Measurements from ENCODE around the gene COL12A1.

The COL12A1 gene
- long read RNA-seq: 0 reads

DNA sequence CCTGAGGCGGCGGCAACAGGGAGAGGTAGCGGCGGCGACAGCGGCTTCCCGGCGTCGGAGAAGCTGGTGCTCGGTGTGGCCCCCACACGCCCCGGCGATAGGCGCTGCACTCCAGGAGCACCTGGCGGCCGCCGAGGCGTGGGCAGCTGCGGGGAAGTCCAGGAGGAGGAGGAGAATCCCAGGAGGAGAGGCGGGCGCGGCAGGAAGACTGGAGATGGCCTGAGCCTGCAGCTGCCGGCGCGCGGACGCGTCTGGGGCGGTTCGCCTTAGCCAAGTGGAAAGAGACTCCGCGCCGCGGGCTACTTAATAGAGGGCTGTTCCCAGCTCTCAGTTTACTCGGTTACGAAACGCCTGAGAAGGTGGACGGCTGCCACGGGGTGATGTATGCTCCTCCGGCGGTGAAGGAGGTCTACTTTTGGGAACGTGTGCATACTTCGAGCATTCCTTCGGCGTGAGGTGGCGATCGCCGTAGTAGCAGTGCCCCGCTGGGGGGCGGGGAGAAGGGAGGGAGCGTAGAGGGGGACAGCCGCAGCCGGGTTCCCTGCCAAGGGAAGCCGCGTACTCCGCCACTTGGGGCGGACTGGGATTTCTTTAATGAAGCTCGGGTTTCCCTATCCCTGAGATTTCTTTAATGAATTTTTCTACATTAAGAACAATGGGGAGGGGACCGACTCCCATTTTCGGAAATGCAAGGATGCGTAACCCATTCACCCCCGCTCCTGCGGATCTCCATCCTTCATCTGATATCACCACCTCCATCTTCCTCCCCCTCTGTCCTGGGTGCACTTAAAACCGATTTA is at the start of gene COL12A1:
COL12A1 (minus strand) TSS at position 278 of the 800 bp plus-strand sequence. CDS start 3,261 bp downstream, outside the sequence.
- TF ChIP-seq, protein P1, sequence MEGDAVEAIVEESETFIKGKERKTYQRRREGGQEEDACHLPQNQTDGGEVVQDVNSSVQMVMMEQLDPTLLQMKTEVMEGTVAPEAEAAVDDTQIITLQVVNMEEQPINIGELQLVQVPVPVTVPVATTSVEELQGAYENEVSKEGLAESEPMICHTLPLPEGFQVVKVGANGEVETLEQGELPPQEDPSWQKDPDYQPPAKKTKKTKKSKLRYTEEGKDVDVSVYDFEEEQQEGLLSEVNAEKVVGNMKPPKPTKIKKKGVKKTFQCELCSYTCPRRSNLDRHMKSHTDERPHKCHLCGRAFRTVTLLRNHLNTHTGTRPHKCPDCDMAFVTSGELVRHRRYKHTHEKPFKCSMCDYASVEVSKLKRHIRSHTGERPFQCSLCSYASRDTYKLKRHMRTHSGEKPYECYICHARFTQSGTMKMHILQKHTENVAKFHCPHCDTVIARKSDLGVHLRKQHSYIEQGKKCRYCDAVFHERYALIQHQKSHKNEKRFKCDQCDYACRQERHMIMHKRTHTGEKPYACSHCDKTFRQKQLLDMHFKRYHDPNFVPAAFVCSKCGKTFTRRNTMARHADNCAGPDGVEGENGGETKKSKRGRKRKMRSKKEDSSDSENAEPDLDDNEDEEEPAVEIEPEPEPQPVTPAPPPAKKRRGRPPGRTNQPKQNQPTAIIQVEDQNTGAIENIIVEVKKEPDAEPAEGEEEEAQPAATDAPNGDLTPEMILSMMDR (IDR thresholded peaks at IDR 0.05; ENCODE audit: insufficient read depth, low read length): no peak
- TF ChIP-seq GABPA (IDR thresholded peaks at IDR 0.05; ENCODE audit: low read depth) (no peak), SPI1 (IDR thresholded peaks at IDR 0.05; ENCODE audit: borderline replicate concordance, low read depth) (no peak), POLR2AphosphoS5 (IDR thresholded peaks at IDR 0.05; ENCODE audit: low read depth) (no peak)
- TF ChIP-seq, protein P2, sequence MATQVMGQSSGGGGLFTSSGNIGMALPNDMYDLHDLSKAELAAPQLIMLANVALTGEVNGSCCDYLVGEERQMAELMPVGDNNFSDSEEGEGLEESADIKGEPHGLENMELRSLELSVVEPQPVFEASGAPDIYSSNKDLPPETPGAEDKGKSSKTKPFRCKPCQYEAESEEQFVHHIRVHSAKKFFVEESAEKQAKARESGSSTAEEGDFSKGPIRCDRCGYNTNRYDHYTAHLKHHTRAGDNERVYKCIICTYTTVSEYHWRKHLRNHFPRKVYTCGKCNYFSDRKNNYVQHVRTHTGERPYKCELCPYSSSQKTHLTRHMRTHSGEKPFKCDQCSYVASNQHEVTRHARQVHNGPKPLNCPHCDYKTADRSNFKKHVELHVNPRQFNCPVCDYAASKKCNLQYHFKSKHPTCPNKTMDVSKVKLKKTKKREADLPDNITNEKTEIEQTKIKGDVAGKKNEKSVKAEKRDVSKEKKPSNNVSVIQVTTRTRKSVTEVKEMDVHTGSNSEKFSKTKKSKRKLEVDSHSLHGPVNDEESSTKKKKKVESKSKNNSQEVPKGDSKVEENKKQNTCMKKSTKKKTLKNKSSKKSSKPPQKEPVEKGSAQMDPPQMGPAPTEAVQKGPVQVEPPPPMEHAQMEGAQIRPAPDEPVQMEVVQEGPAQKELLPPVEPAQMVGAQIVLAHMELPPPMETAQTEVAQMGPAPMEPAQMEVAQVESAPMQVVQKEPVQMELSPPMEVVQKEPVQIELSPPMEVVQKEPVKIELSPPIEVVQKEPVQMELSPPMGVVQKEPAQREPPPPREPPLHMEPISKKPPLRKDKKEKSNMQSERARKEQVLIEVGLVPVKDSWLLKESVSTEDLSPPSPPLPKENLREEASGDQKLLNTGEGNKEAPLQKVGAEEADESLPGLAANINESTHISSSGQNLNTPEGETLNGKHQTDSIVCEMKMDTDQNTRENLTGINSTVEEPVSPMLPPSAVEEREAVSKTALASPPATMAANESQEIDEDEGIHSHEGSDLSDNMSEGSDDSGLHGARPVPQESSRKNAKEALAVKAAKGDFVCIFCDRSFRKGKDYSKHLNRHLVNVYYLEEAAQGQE (IDR thresholded peaks at IDR 0.05; ENCODE audit: insufficient replicate concordance, low read depth): no peak
- Histone ChIP-seq H3K27ac (replicated peaks) (no peak within 1 kb of the TSS), H3K27me3 (ENCODE audit: insufficient read depth, poor library complexity, severe bottlenecking) (peaks cover 73% of the 10 kb centered on the region), H3K4me3 (replicated peaks; ENCODE audit: insufficient read depth, low read length) (no peak within 1 kb of the TSS)
- DNase-seq (ENCODE audit: low read depth in 1 of 2, low spot score in 1 of 2): no peak

DNA sequence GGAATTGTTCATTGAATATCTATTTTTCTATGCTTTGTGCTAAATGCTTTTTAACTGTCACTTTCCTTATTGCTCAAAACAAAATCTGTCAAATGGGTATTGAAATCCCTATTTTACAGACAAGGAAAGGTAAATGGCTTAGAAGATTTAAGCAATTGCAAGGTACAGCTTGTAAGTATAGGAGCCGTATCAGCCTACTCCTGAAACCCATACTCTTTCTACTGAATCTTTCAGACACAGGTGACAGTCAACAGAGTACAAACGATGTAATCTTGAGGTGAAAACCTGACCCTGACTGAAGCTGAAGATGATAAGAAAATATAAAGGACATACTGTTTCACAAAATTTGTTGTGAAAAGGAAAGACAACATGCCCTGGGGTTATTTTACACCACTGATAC is 44.7 kb upstream of the COL12A1 start:
- TF ChIP-seq GABPA (IDR thresholded peaks at IDR 0.05; ENCODE audit: low read depth) (no peak), SPI1 (IDR thresholded peaks at IDR 0.05; ENCODE audit: borderline replicate concordance, low read depth) (no peak), POLR2AphosphoS5 (IDR thresholded peaks at IDR 0.05; ENCODE audit: low read depth) (no peak)
- TF ChIP-seq, protein P1 (IDR thresholded peaks at IDR 0.05; ENCODE audit: insufficient read depth, low read length): no peak
- TF ChIP-seq, protein P2 (IDR thresholded peaks at IDR 0.05; ENCODE audit: insufficient replicate concordance, low read depth): no peak
- Histone ChIP-seq H3K4me3 (replicated peaks; ENCODE audit: insufficient read depth, low read length) (no peak overlapping the region), H3K27ac (replicated peaks) (no peak overlapping the region), H3K27me3 (ENCODE audit: insufficient read depth, poor library complexity, severe bottlenecking) (no peaks in the 10 kb centered on the region)
- DNase-seq (ENCODE audit: low read depth in 1 of 2, low spot score in 1 of 2): no peak

DNA sequence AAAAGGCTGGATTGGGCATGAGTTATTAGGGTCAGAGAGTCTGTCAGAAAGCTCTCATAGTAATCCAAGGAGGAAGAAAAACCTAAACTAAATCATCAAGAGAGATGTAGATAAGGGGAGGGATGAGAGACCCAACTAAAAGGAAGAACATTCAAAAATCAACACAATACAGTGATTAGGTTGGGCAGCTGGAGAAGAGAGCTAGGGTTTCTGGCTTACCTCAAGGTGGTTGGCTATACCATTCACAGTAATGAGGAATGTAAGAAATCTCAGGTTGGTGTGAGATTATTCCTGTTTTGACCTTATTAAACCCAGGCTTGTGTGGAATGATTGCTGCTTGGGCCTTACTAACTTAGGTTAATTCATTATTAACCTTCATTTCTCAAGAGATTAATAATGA is 44.0 kb upstream of the COL12A1 start:
- no peak overlapping the region for H3K4me3 ChIP-seq (replicated peaks; ENCODE audit: insufficient read depth, low read length)
- no peak for TF ChIP-seq POLR2AphosphoS5 (IDR thresholded peaks at IDR 0.05; ENCODE audit: low read depth)
- TF ChIP-seq SPI1 (IDR thresholded peaks at IDR 0.05; ENCODE audit: borderline replicate concordance, low read depth): no peak
- TF ChIP-seq, protein P1 (IDR thresholded peaks at IDR 0.05; ENCODE audit: insufficient read depth, low read length): no peak
- TF ChIP-seq, protein P2 (IDR thresholded peaks at IDR 0.05; ENCODE audit: insufficient replicate concordance, low read depth): no peak
- no peak for TF ChIP-seq GABPA (IDR thresholded peaks at IDR 0.05; ENCODE audit: low read depth)
- H3K27ac ChIP-seq (replicated peaks): no peak overlapping the region
- DNase-seq (ENCODE audit: low read depth in 1 of 2, low spot score in 1 of 2): no peak
- H3K27me3 ChIP-seq (ENCODE audit: insufficient read depth, poor library complexity, severe bottlenecking): no peaks in the 10 kb centered on the region

Measured in HL-60 (cell line).